HG03520 (cell line): Measurements from ENCODE around the gene HIVEP3.
A peak's percentile ranks its signal among the peaks of the same experiment; 100 is the strongest.

ENCODE experiments used
- ATAC-seq: cut with Tn5 transposase; IDR thresholded peaks from one replicate; pipeline ENCODE4 v1.9.1; 2021; ENCODE audit warnings: mild to moderate bottlenecking, moderate library complexity; ENCODE audit not compliant: unreplicated experiment

The HIVEP3 gene

GRCh38 chr1:41894808-41895483 is 23.8 kb downstream of the HIVEP3 start:
- ATAC-seq, result no peak

DNA sequence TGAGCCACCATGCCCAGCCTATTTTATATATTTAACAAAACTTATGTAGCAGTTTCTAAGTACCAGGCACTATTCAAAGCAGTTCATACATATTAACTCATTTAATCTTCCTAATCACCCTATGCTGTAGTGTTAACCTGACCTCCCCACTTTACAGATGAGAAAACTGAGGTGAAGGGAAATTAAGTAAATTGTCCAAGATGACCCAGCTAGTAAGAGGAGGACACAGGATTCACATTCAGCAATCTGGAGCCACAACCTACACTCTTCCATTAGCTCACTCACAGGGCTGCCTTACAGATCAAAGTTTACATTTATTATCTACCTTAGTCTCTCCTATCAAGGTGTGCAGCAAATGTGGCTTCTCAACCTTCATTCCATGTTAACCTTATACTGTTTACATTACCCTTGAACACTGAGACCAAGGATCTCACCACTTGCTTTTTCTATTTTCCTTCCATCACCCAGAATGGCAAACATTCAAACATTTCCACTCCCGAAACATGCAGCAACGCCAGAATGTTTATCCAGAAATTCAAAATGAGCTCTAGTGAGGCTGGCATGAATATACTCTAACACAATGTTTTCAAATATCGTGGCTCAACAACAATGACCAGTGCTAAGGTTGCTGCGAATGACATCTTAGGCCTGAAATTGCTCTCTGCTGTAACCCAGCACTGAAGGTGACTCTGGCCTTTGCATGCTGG is 24.5 kb downstream of the HIVEP3 start:
- no peak for ATAC-seq

GRCh38 chr1:41892301-41892781 is 26.4 kb downstream of the HIVEP3 start:
- ATAC-seq, result no peak

GRCh38 chr1:41891199-41891896 is 27.4 kb downstream of the HIVEP3 start:
- peak; percentile 81 for ATAC-seq

DNA sequence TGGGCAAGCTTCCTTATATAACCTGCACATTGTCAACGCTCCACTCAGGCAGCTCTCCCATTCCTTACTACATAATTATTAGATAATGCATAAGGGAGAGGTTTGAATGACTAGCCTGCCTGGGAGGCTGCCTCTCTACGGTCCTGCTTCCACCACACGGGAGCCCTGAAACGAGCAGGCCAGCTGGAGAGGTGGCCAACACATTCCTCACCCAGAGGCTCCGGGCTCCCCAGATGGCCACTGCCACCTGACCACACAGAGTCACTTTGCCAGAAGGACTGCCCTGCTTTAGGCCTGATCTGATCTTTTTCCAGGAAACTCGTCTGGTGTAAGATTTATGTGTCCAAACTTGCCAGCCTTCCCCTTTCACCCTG is 27.9 kb downstream of the HIVEP3 start:
- ATAC-seq, result no peak

DNA sequence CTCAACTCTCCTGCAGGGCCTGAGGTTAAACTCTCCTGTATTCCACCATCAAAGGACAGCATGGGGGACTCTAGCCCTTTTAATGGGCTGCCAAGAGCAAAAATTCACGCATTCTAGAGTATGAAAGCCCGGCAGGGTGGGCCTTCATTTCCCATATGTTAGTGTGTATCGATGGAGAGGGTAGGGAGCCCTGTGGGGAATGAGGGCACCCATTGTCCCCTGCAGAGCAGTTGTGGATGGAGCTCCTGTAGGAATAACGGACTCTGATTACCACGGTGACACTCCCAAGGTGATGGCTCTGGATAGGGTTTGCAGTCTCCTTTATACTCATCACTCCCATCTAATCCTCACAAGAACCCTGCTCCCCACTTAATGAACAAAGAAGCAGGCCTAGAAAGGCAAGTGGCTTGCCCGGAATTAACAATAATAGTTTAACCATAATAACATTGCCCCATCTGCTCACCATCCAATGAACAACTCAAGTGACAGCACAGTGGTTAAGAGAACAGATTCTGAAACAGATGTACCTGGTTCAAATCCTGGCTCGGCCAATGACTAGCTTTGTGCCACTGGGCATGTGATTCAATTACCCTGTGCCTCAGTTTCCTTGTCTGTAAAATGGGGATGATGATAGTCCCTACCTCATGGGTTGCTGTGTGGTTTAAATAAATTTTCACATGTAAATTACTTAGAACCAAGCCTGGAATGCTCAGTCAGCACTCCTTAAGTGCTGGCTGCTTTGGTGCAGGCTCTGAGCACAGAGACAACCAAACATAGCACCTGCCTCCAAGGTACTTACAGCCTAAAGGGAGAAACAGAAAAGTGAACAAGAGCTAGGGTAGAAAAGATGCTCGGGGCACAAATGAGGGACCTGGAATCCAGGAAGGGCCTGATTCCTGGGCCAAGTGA is 29.0 kb downstream of the HIVEP3 start:
- no peak for ATAC-seq

DNA sequence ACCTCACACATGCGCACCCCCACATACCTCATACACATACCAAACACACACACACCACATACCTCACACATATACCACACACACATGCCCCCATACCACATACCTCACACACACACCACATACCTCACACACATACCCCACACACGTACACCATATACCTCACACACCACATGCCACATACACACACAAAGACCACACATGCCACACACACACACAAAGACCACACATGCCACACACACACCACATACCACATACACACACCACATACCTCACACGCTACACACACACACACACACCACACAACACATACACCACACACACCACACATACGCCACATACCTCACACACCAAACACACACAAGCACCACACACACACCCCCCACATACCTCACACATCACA is 30.0 kb downstream of the HIVEP3 start:
- ATAC-seq, result no peak

- ATAC-seq, result no peak
Measured at GRCh38 chr1:41887365-41887764, 31.4 kb downstream of the HIVEP3 start.

DNA sequence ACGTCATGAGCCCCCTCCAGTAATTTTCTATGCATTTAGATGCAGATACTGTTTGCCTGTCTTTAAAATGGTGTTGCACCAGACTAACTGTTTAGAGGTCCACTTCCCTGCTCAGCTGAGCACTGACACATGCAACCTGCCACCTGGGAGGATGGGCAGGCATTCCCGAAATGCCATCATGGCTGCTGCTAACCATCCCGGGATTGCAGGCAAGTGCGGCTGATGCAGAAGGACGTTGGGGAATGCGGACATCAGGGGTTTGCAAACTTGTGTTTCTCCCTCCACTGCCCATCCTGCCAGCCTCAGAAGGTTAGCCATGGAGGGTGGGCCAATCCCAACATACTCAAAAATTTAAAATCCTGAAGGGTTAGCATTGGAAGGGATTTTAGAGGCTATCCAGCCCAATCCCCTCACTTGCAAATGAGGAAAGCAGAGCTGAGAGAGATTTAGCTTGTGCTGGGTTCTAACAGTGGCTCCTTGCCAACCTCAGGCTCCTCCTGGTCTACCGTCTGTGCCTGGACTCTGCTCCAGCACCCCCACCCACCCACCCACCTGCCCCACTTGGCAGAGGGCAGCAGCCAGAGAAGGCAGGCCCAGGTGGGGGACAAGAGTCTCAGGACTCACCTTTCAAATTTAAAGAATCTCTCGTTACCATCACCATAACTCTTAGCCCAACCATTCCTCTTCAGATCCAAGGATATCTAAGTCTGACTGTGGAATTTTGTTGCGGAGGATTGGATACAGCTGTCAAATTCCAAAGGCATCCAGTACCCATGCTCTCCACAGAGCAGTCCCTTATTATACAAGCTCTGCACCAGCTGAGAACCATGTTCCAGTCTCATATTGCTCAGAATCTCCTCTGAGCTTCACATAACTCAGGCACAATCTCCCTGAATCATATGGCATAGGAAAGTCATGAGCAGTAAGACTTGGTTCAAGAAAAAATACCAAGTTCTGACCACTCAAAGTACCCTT is 34.2 kb downstream of the HIVEP3 start:
- ATAC-seq, result no peak

GRCh38 chr1:41883507-41883906 is 35.2 kb downstream of the HIVEP3 start:
- no peak for ATAC-seq

DNA sequence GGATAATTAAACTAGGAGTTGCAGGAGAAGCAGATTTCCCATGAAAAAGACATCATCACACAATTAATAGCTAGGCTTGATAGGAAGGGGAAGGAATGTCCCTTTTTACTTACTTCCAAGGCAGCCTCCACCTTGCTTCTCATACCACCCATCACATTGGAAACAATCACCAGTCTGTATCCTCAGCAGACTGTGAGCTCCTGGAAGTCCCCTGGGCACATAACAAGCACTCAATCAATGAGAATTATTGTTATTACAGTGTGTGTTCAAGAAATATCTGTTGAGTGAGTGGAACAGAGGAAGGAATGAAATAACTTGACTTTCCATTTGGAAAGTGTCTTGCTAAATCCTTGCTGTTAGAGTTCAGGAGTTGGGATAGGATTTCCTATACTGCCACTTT is 36.2 kb downstream of the HIVEP3 start:
- ATAC-seq, result no peak

GRCh38 chr1:41882068-41882477 is 36.6 kb downstream of the HIVEP3 start:
- no peak for ATAC-seq

DNA sequence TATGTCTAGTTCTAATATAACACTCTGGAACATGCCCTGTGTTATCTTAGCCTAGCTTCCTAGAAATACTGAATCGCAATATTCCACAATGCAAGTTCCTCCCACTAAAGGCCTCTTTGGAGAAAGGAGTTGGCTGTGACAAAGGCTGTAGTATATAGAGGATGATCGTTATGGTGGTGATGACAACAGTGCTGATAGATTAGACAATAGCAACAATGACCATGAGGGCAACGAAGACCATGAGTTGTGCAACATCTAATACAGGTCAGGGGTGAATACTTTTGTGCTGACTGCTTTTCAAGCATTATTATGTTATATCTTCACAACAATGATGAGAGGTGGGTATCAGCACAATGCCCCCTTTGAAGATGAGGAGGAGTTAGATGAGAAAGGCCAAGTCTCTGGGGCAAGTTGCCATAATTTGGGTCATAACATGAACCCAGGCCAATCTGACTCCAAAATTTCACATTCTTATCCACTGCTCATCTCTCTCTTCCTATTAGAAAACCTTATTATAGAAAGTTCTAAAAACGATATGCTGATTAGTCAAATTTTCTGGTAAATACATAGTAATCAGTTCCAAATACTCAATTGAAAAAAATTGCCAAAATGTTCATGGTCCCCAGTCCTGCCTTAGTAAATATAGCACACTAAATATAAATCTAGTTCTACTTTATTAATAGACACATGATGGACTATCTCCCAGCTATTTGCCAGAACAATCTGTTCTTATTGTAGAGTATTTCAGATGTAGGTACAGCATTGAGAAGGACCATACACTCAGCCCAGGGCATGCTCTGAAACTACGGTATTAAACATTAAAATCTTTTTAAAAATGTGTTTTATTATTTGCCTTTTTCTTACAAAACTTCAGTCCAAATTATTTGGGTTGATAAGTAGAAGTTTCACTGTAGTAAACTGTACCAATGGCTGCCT is 37.5 kb downstream of the HIVEP3 start:
- no peak for ATAC-seq

- ATAC-seq, result no peak
Measured at GRCh38 chr1:41880261-41880660, 38.5 kb downstream of the HIVEP3 start.

DNA sequence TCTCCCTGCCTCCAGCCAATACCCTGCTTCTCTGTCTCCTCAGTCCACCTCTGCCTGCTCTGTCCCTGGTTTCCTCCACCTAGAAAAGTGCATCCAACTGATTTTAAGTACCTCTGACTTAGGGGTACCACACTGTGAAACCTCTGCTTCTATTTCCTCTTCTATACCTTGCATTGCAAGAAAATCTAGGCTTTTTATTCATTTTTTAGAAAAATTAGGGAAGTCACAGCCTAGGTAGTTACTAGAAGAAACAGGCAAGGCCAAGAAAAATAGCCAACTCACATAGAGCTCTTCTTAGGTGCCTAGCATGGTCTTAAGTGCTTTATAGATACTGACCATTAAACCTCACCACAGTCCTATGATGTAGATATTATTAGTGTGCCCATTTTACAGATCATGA is 39.1 kb downstream of the HIVEP3 start:
- no peak for ATAC-seq

- no peak for ATAC-seq
Measured at GRCh38 chr1:41878911-41879310, 39.8 kb downstream of the HIVEP3 start.

- ATAC-seq, result no peak
Measured at GRCh38 chr1:41878495-41878894, 40.2 kb downstream of the HIVEP3 start.

DNA sequence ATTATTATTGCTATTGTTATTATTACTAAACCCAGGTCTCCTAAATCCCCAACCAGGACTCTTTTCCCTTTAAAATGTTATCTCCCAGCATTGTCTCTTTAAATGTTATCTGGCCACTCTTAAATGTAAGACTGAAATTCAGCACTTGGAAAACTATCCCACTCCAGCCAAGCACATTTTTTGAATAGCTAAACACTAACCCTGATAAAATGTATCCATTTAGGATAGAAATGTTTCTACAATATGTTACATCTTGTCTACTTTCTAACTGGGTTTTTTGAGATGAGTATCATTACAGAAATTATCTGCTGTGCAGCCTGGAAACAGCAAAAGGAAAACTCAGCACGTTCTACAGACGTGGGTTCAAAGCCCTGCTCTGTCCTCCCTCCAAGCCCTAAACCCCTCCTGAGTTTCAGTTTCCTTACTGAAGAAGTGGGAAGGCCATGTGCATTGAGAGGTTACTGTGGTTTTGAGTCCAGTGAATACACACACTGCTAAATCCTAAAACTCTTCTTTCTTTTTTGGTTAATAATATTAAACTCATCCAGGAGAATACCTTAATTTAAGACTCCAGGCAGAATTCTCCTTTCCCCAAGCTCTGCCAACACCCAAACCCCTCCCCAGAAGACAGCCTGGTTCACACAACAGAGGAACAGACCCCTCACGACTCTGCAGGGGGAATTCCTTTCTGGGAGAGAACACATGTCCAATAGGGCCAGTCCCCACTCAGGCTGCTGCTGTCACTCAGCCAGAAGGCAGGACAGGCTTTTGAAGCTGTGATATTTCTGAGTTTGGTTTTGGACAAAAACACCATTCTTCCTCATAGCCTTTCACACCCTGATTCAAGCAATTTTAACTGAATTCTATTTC is 41.9 kb downstream of the HIVEP3 start:
- no peak for ATAC-seq
